Measurements from ENCODE around the gene EFCAB7. TPM values are rescaled to one million over a fixed set of nuclear protein-coding genes. Genes with fewer than 3 reads are reported as not detected.

The EFCAB7 gene
- total and polyA plus RNA-seq, 2 of the 8 experiments (the other 6 are each of a cell fraction or from before 2014, with no cell fraction given): 1.1 to 3.1 TPM

- no peak for TF ChIP-seq E2F6 (IDR thresholded peaks at IDR 0.05)
- no peak for TF ChIP-seq POLR2A (IDR thresholded peaks at IDR 0.05; ENCODE audit: control extremely low read depth in 1 of 2, low read depth in 2 of 2, low read length in 2 of 2)
- TF ChIP-seq CHD2 (IDR thresholded peaks at IDR 0.05; ENCODE audit: low read length): no peak
- no peak for TF ChIP-seq TBP (IDR thresholded peaks at IDR 0.05; ENCODE audit: low read depth, low read length)
- TF ChIP-seq RXRA (IDR thresholded peaks at IDR 0.05; ENCODE audit: insufficient read depth, low read depth, low read length): no peak
- TF ChIP-seq SP4 (IDR thresholded peaks at IDR 0.05; ENCODE audit: low read length): no peak
- TF ChIP-seq SP1 (IDR thresholded peaks at IDR 0.05; ENCODE audit: low read depth, low read length): no peak
- TF ChIP-seq MAX (IDR thresholded peaks at IDR 0.05): no peak
- TF ChIP-seq NRF1 (IDR thresholded peaks at IDR 0.05; ENCODE audit: low read depth, low read length): no peak
Observed at GRCh38 chr1:63501256-63501655, 22.1 kb upstream of the EFCAB7 start (continued).

Measured in H1 (cell line).